22Rv1 (cell line): ENCODE results near the gene TEX19.
"Not testable (repeated sequence)": the region's sequence is repeated elsewhere in the genome, so short reads cannot be mapped to it uniquely, and the experiment has no call there.

ENCODE experiments used
- H3K27ac ChIP-seq: fragments of 450-650 bp; 2 replicates; pipeline ENCODE4 v1.5.1; 2017
- ZFX ChIP-seq: fragments of 450-650 bp; IDR thresholded peaks from 2 replicates; pipeline ENCODE4 v1.6.1; 2017; ENCODE audit warnings: antibody characterized with exemption, borderline replicate concordance
- TF ChIP-seq, protein P1 (sequence below): fragments of 450-650 bp; IDR thresholded peaks from 2 replicates; pipeline ENCODE4 v1.5.1; 2017; ENCODE audit warnings: mild to moderate bottlenecking

Gene TEX19

DNA sequence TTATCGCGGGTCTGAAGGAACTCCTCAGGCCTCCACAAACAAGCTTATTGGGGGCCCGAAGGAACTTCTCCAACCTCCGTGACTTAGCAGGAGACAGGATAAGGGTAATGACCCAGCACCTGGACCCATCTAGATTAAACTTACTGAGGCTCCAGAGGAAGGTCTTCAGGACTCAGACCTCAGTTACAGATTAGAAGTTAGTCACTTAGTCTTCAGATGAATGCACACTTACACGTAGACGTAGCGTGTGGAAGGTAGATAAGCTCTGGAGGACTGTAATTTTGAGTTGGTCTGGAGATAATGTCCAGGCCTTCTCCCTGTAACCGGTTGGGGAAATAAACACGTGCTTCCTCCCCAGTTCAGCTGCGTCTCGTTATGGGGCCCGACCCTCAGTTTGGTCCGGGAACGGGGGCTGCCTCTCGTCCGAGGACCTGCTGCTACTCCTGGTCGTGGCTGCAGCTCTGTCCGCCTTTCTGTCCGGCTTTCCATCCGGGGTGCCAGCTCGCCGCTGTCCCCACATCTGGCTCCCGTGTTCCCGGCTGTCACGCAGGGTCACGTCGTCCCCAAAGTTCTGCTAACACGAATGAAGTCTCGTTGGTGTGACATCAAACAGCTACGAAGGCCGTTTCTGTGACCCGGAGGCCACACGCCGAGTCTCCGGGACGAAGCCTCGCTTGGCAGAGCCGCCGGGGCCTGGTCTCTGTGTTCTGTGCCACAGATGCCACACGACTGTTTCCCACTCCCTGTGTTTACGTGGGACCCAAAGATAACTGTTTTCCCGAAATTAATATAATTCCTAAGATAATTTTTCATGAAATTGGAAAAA, 13.7 kb upstream of the TEX19 start:
- TF ChIP-seq ZFX = no peak
- TF ChIP-seq, protein P1, sequence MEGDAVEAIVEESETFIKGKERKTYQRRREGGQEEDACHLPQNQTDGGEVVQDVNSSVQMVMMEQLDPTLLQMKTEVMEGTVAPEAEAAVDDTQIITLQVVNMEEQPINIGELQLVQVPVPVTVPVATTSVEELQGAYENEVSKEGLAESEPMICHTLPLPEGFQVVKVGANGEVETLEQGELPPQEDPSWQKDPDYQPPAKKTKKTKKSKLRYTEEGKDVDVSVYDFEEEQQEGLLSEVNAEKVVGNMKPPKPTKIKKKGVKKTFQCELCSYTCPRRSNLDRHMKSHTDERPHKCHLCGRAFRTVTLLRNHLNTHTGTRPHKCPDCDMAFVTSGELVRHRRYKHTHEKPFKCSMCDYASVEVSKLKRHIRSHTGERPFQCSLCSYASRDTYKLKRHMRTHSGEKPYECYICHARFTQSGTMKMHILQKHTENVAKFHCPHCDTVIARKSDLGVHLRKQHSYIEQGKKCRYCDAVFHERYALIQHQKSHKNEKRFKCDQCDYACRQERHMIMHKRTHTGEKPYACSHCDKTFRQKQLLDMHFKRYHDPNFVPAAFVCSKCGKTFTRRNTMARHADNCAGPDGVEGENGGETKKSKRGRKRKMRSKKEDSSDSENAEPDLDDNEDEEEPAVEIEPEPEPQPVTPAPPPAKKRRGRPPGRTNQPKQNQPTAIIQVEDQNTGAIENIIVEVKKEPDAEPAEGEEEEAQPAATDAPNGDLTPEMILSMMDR = no peak
- no peak overlapping the region for H3K27ac ChIP-seq

DNA sequence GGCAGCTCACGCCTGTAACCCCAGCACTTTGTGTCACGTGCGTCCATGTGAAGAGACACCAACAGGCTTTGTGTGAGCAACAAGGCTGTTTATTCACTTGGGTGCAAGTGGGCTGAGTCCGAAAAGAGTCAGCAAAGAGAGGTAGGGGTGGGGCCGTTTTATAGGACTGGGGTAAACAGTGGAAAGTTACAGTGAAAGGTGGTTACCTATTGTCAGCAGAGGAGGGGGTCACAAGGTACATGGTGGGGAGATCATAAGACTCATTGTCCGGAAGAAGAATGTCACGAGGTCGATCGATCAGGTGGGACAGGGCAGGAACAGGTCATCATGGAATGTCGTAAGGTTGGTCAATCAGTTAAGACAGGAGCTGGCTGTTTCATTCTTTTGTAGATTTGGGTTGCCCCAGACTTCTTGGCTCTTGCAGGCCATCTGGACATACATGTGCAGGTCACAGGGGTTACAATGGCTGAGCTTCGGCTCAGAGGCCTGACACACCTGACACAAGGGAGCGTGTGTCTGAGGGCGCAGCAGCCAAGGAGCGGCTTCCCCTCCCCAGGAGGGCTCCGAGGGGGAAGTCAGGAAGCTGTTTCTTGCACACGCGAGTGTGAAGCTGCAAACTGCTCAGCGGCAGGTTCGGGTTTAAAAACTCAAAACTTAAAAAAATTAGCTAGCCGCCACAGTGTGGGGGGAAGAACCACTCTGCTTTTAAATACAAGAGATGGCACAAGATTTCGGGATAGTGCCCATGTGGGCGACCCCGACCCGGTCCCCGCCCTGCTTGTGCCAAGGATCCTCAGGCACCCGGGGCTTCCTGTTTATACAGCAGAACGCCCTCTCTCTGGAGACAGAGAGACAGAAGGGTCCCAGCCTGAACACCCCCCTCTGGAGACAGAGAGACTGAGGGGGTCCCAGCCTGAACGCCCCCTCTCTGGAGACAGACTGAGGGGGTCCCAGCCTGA, 12.4 kb upstream of the TEX19 start:
- TF ChIP-seq, protein P1 = no peak
- no peak for TF ChIP-seq ZFX
- no peak overlapping the region for H3K27ac ChIP-seq

DNA sequence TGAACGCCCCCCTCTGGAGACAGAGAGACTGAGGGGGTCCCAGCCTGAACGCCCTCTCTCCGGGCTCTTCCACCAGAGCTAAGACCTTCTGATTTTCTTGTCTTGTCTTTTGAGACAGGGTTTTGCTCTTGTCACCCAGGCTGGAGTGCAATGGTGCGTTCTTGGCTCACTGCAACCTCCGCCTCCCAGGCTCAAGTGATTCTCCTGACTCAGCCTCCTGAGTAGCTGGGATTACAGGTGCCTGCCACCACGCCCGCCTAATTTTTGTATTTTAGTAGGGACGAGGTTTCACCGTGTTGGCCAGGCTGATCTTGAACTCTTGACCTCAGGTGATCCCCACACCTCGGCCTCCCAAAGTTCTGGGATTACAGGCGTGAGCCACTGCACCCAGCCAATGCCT, 11.1 kb upstream of the TEX19 start:
- not testable (repeated sequence) for H3K27ac ChIP-seq

DNA sequence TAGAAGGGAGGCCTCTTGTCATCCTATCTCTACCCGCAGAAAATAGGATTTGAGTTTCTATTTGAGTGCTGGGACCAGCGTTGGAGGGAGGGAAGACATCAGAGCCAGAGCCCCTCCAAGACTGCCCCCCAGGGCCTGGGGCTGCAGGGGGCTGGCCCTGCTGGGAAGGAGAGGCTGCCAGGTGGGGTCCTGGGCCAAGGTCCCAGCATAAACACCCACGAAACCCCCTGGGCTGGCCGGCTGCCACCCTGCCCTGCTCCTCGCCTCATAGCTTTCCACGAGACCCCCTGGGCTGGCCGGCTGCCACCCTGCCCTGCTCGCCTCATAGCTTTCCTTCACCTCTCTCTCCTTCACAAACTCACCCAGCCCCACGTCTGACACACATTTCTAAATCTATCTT, 10.6 kb upstream of the TEX19 start:
- no peak overlapping the region for H3K27ac ChIP-seq
- TF ChIP-seq, protein P1 = no peak
- TF ChIP-seq ZFX = no peak

DNA sequence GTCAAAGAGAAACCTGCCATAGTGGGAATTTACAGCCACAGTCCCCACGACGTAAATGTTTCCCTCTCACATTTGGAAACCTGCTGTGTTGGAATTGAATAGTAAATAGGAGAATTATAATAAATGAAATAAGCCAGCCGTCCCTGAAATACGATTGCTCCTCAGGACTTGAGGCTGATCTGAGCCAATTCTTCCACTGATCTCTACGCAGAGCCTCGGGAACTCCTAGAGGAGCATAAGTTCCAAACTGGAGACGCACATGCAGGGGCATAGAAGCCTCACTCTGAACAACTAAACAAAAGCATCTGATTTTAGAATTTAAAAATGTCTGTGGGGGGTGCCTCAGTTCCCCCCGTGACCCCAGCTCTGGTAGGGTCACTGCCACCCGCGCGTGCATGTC, 10.2 kb upstream of the TEX19 start:
- H3K27ac ChIP-seq = no peak overlapping the region
- TF ChIP-seq ZFX = no peak
- TF ChIP-seq, protein P1 = no peak

DNA sequence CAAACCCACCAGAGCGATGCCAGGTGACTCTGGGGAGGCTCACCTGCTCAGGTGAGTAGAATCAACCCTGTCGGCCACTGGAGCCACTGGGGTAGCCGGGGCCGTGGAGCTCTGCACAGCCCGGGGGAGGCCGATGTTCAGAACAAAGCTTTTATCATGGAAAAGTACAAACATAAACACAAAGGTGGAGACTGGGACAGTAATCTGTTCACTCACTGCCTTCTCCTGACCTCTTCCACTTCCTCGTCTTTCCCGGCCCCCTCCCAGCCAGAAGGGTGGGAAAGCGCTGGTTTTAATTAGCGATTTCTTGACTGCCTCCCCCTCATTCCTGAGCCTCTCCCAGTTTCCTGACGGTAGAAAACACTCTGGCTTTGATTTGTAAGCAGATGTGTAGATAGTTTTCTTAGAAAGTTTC, 9.8 kb upstream of the TEX19 start:
- no peak overlapping the region for H3K27ac ChIP-seq
- no peak for TF ChIP-seq ZFX
- TF ChIP-seq, protein P1 = no peak

DNA sequence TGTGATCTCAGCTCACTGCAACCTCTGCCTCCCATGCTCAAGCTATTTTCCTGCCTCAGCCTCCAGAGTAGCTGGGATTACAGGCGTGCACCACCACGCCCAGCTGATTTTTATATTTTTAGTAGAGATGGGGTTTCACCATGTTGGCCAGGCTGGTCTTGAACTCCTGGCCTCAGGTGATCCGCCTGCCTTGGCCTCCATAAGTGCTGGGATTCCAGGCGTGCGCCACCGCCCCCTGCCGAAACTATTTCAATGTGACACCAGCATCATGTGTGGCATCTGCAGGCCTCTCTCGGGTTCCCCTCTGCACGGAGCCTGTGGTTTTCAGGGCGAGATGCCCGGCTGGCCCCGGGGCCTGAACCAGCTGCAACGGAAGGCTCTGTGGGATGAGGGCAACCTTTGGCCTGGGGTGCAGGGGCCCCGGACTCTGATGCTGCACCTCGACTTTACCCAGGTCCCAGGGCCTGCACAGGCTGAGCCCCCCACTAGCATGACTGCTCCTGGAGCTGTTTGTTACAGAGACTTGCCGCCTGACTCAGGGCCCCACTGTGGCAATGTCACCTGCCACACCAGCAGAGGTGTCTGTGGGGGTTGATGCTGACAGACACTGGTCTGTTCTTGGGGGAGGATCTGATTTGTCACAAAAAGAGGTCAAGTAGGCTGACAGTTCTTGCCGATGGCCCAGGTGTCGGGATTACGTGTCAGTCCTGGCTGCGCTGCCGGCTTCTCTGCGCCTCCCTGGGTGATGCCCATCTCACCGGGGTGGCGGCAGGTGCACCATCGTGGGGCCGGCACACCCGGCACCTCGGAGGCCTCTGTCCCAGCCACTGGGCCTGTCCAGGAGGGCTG, 8.6 kb upstream of the TEX19 start:
- TF ChIP-seq, protein P1 = peak; percentile 44
- TF ChIP-seq ZFX = no peak
- H3K27ac ChIP-seq = no peak overlapping the region
